HG03558 (cell line): ENCODE data around the gene LRRC3C.

Experiments used
- ATAC-seq: cut with Tn5 transposase; IDR thresholded peaks from one replicate; pipeline ENCODE4 v1.9.1; 2021; ENCODE audit warnings: moderate number of reproducible peaks; ENCODE audit not compliant: unreplicated experiment; ENCODE audit errors: extremely low read depth

The LRRC3C gene

DNA sequence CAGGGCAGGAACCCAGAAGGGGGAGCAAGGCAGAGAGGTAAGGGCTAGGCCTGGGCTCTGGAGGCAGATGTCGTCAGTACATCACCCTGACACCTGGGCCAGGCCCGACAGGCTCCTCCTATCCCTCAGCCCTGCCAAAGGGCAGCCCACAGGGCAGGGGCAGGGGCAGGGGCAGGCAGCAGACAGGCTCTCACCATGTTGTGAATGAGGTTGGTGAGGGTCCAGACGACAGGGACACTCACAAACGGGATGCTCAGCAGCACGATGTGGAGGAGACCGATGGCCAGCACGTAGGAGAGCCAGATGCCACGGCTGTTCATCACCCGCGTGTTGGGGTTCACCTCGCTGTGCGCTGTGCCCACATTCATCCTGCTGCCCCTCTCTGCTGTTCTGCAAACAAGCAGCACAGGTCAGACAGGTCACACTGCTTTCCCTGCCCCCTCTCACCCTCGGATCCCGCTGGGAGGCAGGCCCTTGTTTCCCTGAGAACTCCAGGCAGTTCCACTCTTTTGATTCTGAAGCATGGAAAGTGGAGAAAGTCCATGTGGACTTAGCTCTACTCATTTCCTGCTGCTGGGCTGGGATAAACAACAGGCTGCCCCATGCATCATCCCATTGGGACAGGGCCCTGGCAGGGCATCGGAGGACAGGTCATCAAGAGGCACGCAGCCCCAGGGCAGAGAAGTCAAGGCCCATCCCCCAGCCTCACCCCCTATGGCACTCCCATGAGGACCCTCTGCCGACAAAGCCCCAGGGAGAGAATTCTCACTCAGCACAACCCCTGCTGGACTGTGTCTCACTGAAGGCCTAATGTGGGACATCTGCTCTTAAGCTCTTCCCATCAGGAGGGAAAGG is 3.5 kb upstream of the LRRC3C start:
- no peak for ATAC-seq

DNA sequence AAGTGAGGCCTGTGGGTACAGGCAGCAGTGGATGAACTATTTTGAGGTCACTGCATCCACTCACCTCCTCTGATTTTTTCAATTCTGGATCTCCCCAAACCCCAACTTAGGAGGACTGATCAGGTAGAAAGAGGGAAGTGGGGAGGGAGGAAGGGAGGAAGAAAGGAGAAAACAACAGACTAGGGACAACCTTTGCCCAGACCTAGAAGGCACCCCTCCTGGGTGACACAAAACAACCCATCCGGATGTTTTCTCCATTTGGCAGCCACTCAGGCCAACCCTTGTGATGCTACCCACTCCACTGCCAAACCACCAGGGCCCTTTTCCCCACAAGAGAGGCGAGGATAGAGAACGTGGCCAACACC is 2.9 kb upstream of the LRRC3C start:
- no peak for ATAC-seq

- ATAC-seq = no peak
These were observed 2.0 kb upstream of the LRRC3C start for GRCh38 chr17:39925282-39926134.

- ATAC-seq = no peak
These were observed 1.4 kb upstream of the LRRC3C start for GRCh38 chr17:39926135-39926587.

DNA sequence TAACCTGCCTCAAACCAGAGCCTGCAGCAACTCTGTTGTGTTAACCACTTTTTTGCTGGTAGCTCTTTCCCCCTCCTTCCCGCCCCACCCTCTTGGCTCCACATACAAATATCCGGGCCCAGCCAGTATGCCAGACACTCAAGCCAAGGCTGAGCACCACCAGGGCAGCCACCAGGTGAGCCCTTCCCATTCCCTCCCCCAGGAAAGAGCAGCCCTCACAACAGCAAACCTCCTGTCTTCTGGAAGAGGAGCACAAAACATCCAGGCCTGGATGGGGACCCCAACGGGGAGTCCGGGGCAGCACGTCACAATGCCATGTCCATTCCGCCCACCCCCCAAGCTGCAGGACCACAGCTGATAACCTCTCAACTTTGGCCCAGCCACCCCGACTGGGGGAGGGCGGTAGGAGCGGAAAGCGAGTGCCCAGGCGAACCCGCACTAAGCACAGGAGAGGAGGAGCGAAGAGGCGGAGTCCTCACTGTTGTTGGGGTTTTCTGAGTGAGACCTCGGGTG is 888 bp upstream of the LRRC3C start:
- ATAC-seq = no peak

DNA sequence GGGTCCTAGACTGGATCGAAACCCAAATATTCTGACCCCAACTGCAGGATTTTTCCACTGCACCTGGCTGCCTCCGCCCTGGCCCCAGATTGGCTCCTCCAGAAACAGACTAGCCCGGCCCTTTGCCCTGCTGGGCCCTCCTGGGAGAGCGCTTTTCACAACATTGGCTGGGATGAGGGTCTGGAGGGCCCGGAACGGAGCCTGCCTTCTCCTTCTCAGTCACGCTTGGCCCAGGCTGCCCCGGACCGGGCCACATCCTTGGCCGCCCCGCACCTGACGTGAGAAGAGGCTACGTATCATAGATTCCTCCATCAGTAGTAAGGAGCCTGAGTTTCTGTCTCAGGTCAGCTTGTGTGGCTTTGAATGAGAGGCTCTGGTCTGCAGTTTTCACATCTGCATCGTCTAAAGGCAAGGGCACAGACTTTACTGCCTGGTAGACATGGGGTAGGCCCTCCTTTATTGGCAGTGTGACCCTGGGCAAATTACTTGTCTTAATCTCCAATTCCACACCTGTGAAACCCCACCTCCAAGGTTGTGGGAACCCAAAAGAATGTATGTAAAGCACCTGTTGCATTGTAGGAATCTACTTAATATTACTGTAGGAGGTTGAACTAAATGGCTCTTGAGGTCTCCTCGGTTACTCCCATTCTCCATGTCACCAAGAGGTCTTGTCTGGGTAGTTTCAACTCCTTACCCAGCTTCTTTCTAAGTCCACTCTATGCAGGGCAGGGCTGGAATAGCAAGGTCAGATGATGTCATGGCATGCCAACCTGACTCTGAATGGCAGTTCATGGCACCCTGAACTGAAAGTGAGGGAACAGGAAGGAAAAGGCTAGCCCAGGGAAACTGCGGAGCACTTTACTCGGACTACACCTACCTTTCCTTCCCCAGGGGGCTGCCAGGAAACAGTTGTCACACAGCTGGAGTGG is 661 bp downstream of the LRRC3C start:
- ATAC-seq = no peak

- no peak for ATAC-seq
These were observed 1.5 kb downstream of the LRRC3C start for GRCh38 chr17:39928858-39929645.

DNA sequence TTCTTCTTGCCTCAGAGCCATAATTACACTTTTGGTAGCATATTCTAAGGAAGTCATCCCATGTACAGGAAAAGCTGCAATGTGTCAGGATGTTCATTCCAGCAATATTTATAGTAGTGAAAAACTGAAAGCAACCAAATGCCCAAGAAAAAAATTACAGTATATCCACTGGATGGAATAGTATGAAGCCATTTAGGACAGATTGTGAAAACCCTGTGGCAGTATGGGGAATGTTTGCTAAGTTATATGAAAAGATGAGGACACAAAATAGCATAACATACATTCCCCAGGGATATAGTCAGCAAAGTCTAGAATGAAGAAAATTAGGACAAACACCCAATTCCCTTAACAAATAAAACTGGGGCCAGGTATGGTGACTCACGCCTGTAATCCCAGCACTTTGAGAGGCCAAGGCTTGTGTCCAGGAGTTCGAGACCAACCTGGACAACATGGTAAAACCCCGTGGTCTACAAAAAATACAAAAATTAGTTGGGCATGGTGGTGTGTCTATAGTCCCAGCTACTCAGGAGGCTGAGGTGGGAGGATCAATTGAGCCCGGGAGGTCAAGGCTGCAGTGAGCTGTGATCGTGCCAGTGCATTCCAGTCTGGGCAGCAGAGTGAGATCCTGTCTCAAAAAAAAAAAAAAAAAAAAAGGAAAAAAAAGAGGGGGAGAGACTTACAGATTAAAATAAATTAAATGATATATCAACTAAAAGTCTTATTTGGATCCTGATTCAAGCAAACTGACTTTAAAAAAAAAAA is 2.3 kb downstream of the LRRC3C start:
- no peak for ATAC-seq

- ATAC-seq = no peak
These were observed 6.4 kb downstream of the LRRC3C start for GRCh38 chr17:39933912-39934311.

DNA sequence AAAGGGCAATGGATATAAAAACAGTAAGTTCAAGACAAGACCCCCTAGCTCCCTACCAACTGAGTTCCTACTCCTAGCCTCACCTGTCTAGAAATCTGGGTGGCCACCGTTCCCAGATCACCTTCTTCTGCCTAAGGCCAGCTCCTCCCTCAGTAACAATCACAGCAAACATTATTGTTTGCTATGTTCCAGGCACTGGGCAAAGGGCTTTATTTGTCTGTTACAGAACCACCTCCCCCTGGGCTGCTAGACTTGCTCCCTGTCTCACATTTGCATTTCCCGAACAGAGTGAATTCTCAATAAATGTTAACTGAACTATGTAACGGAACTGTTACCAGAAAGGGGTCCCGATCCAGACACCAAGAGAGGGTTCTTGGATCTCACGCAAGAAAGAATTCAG is 6.8 kb downstream of the LRRC3C start:
- ATAC-seq = no peak

DNA sequence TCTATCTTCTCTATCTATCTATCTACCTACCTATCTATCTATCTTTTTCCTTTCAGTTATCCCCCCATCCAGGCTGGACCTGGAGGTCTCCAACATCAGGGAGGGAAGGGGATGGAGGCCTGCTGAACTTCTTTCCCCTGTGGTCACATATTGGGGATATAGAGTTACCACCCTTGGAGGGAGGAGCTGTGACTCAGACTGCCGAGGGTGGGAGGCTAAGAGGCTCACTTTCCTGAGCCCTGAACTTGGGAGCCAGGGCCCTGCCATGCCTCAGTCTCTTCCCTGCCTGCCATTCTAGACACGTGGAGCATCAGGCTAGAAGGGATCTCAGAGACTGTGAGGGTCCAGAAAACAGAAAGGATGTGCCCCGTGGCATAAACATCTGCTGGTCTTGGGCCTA is 8.4 kb downstream of the LRRC3C start:
- no peak for ATAC-seq

DNA sequence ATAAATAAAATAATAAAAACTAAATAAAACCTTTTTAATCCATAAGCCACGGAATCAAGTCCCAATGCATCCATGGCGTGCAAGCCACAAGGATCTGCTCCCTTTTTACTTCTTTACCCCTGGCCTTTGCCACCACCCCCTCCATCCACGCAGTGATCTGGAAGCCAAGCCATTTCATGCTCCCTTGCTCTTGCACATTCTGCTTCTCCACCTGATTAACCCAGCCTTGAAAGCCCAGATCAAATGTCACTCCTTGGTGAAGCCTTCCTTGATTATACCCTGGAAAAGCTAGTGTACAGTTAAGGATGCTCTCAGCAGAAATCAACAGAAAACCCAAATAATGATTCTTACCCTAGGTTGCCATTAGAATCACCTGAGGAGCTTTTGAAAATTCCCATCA is 9.9 kb downstream of the LRRC3C start:
- ATAC-seq = no peak

DNA sequence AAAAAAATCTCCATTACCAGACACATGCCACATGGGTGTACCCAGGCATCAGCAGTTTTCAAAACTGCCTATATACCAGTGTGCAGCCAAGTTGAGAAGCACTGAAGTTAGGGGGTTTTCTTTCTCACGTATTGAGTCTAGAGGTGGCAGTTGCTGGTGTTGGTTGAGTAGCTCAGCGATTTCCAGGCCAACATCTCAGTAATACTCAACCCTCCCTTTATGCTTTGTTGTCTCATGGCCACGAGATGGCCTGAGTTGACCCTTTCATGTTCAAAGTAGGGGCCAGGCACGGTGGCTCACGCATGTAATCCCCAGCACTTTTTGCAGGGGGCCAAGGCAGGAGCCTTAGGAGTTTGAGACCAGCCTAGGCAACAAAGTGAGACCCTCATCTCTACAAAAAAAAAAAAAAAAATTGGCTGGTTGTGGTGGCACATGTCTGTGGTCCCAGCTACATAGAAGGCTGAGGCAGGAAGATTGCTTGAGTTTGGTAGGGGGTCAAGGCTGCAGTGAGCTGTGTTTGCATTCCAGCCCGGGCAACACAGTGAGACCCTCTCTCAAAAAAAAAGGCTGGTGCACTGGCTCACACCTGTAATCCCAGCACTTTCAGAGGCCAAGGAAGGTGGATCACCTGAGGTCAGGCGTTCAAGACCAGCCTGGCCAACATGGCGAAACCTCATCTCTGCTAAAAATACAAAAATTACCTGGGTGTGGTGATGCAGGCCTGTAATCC is 10.8 kb downstream of the LRRC3C start:
- no peak for ATAC-seq

DNA sequence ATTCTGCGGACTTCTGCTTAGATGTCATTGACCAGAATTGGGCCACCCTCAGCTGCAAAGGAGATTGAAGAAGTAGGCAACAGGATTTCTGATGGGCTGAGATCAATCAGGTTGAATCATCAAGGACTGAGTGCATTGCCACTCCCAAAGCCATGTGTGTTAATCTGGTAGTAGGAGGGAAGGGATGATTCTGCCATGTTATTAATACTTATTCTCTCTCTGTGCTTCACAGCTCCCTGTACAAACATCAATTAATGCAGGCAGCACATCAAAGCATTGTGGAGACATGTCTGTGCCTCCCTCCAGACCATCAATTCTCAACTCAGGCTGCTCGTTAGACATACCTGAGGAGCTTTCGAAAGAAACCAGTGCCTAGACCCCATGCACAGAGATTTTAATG is 11.6 kb downstream of the LRRC3C start:
- ATAC-seq = no peak

DNA sequence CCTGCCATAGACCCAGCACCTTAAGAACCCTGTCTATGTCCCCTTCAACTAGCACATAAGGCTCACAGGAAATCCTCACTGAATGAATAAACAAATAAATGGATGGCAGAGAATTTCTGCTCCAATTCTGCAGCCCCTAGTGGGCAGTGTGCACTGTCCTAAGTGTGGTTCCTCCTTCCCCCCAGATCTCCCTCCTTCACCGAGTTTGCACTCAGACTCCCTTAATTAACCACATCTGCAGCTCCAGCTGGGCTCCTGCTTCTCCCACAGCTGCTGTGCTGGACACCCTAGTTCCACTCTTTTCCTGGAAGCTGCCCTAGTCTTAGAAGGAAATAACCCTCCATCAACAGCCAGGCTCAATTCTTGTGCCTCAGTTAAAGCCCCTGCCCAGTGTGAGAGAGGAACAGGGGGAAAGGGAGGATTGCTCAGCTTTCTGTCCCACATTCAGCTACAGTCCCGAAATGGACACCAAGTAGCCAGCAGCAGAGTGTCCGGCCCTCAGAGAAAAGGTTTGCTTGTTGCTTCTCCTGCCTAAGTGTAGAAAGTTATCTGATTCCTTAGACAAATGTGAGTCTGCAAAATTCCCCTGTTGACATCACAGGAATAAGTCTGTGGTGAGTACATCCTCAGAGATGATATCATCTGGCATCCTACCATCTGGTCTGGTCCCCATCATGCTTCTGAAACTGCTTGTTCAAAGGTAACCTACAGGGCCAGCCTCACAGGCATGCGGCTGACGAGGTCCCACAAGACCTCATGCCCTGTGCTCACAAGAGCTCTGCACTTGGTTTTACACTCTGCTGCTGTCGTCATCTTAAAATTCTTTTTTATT is 12.3 kb downstream of the LRRC3C start:
- no peak for ATAC-seq

GRCh38 chr17:39943702-39944392 is 16.3 kb downstream of the LRRC3C start:
- no peak for ATAC-seq

DNA sequence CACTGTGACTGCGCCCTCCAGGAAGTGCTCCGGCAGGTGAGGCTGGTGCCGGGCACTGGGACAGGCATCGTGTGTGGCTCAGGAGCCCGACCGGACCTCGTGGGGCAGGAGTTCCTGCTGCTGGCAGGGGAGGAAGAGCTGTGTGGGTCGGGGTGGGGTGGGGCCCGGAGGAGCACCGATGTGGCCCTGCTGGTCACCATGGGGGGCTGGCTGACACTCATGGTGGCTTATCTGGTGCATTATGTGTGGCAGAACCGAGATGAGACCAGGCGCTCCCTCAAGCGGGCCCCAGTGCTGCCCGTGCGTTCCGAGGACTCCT is 16.8 kb downstream of the LRRC3C start:
- no peak for ATAC-seq
